ENCODE data around the gene GLI1.
"Not testable (repeated sequence)": the region's sequence is repeated elsewhere in the genome, so short reads cannot be mapped to it uniquely, and the experiment has no call there.

Gene GLI1

GRCh38 chr12:57431654-57432188 lies 27.9 kb upstream of the GLI1 start:
- H3K27ac ChIP-seq, result peak overlapping the region; percentile 89 to 98
- H3K4me3 ChIP-seq, result peak overlapping the region; percentile 85
- no peak for DNase-seq (ENCODE audit: low spot score)
- TF ChIP-seq CTCF (IDR thresholded peaks at IDR 0.05), result no peak

GRCh38 chr12:57433370-57433769 lies 26.2 kb upstream of the GLI1 start:
- no peak for DNase-seq (ENCODE audit: low spot score)
- Histone ChIP-seq H3K27ac (no peak overlapping the region), H3K4me3 (no peak overlapping the region)

GRCh38 chr12:57434517-57435223 lies 24.9 kb upstream of the GLI1 start, which contains the start of gene INHBC:
TSS of gene INHBC (plus strand) at chr12:57434784. CDS start at chr12:57434887, 103 bp downstream.
- DNase-seq (ENCODE audit: low spot score), result no peak
- H3K27ac ChIP-seq, result no peak within 1 kb of the TSS
- TF ChIP-seq CTCF (IDR thresholded peaks at IDR 0.05), result no peak

More at GRCh38 chr12:57433370-57433769, 26.2 kb upstream of the GLI1 start:
- no peak for TF ChIP-seq CTCF (IDR thresholded peaks at IDR 0.05)

GRCh38 chr12:57435293-57435692 lies 24.3 kb upstream of the GLI1 start:
- no peak for DNase-seq (ENCODE audit: low spot score)
- H3K4me3 ChIP-seq, result no peak overlapping the region
- no peak for TF ChIP-seq CTCF (IDR thresholded peaks at IDR 0.05)
- no peak overlapping the region for H3K27ac ChIP-seq

More at GRCh38 chr12:57434517-57435223, 24.9 kb upstream of the GLI1 start, which contains the start of gene INHBC:
- no peak within 1 kb of the TSS for H3K4me3 ChIP-seq

GRCh38 chr12:57438400-57438799 lies 21.2 kb upstream of the GLI1 start:
- no peak for DNase-seq (ENCODE audit: low spot score)
- no peak for TF ChIP-seq CTCF (IDR thresholded peaks at IDR 0.05)
- H3K27ac ChIP-seq, result no peak overlapping the region
- no peak overlapping the region for H3K4me3 ChIP-seq

- no peak for DNase-seq (ENCODE audit: low spot score)
- TF ChIP-seq CTCF (IDR thresholded peaks at IDR 0.05), result no peak
- no peak overlapping the region for H3K27ac ChIP-seq
Measured at GRCh38 chr12:57439762-57440266, 19.8 kb upstream of the GLI1 start.

GRCh38 chr12:57441393-57441792 lies 18.2 kb upstream of the GLI1 start:
- H3K4me3 ChIP-seq; H3K27ac ChIP-seq; DNase-seq (ENCODE audit: low spot score): not testable (repeated sequence)

More at GRCh38 chr12:57439762-57440266, 19.8 kb upstream of the GLI1 start:
- no peak overlapping the region for H3K4me3 ChIP-seq

Data from coronary artery (tissue), 2 donors.